ENCODE data around the gene SIRT1.
"Not testable (repeated sequence)": the region's sequence is repeated elsewhere in the genome, so short reads cannot be mapped to it uniquely, and the experiment has no call there.

SIRT1 gene

DNA sequence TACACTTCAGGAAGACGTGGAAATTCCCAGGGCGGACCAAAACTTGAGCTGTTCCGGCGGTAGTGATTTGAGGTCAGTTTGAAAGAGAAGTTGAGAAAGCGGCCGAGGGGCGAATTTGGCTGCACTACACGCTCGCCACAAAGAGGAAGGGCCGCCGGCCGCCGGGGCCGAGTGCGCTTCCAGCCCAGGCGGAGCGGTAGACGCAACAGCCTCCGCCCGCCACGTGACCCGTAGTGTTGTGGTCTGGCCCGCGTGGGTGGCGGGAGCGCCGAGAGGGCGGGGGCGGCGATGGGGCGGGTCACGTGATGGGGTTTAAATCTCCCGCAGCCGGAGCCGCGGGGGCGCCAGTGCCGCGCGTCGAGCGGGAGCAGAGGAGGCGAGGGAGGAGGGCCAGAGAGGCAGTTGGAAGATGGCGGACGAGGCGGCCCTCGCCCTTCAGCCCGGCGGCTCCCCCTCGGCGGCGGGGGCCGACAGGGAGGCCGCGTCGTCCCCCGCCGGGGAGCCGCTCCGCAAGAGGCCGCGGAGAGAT, at the start of gene SIRT1:
TSS of gene SIRT1 (plus strand) at position 344 of the 529 bp plus-strand sequence. CDS start at position 410, 66 bp downstream.
- DNase-seq = peak; percentile 70 to 98 (median 93)

- peak in 2 of 56 donors; percentile 6 to 15 for DNase-seq
Observed at GRCh38 chr10:67835541-67836394, 48.7 kb upstream of the SIRT1 start.

- DNase-seq = no peak
Observed at GRCh38 chr10:67836488-67836887, 48.0 kb upstream of the SIRT1 start.

DNA sequence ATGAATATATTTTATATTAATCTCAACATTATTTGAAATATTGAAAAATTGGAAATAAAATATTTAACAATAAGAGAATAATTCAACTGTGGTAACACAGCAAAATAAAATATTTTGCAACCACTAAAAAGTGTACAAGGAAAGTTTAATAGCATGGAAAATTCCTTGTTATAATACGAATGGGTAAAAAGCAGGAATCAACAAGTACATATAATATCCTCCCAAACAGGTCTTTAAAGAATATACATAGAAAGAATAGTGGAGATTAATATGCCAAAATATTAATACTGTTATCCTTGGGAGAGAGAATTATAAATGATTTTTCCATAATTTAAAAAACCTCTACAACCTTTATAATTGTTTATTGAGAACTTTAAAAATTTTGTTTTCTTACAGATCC, 47.5 kb upstream of the SIRT1 start:
- no peak for DNase-seq

- DNase-seq = peak in 13 of 56 donors; percentile 3 to 76 (median 30)
Observed at GRCh38 chr10:67837541-67838314, 46.7 kb upstream of the SIRT1 start, which contains the start of gene DNAJC12. TSS of gene DNAJC12 (minus strand) at chr10:67838188. CDS start at chr10:67838011, 177 bp downstream.

GRCh38 chr10:67839511-67839910, 44.9 kb upstream of the SIRT1 start:
- DNase-seq = not testable (repeated sequence)

GRCh38 chr10:67839951-67840350, 44.5 kb upstream of the SIRT1 start:
- no peak for DNase-seq

GRCh38 chr10:67841737-67842136, 42.7 kb upstream of the SIRT1 start:
- DNase-seq = no peak

DNA sequence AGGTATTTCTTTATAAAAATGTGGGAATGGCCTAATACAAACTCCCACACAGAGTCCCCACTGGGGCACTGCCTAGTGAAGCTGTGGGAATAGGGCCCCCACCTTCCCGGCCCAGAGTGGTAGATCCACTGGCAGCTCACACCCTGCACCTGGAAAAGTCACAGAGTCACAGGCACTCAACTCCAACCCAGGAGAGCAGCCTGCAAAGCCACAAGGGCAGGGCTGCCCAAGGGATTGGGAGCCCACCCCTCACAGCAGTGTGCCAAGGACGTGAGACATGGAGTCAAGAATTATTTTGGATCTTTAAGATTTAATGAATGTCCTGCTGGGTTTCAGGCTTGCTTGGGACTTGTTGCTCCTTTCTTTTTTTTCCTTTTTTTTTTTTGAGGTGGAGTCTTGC, 41.2 kb upstream of the SIRT1 start:
- no peak for DNase-seq

GRCh38 chr10:67849331-67850011, 35.0 kb upstream of the SIRT1 start:
- peak; percentile 61 to 98 (median 89) for DNase-seq

DNA sequence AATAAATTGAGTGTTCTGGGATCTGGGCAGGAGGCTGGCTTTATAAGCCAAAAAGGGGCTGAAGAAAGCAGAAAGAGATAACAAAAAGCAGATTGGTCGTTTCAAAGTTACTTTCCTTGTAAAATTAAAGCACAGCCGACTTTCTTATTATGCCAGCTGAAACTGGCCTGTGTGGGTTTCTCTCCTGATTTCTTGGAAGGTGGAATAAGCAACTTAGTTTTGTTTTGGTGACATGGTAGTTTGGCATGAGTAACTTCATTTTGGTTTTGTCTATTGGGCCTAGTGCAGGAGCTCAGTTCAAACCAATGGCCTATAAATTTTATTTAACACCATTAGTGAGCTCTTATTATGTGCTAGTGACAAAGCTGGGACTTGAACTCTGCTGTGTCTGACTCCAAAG, 33.3 kb upstream of the SIRT1 start:
- DNase-seq = no peak

DNA sequence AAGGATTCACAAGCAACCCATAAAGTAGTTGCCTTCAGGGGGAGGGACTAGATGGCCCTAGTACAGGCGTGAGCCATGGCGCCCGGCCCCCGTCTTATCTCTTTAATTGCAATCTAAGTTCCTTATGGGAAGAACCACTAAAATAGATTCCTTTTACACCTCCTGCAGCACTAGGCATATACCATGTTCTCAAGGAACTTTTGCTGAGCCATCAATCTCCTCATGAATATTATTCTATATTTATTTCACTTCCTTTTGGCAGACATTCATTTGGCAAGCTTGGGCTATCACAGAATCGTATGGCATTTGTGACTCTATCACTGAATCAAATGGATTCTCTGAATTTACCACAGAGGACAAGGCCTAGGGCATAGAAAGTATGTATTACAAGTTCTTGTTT, 31.7 kb upstream of the SIRT1 start:
- DNase-seq = no peak

DNA sequence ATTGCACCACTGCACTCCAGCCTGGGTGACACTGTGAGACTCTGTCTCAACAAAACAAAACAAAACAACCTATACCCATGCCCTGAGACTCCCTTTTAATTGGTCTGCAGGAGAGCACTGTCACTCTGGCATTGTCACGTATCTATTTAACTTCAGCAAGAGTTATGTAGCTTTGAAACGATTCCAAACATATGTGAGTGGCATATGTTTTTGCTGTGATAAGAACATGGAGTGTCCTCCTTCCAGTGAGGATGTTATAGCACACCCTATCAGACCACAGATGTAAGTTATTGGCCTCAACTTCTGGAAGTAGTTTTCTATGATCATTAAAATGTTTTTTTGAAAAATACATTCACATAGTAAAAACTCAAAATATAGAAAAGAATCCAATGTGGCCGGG, 30.9 kb upstream of the SIRT1 start:
- DNase-seq = no peak

DNA sequence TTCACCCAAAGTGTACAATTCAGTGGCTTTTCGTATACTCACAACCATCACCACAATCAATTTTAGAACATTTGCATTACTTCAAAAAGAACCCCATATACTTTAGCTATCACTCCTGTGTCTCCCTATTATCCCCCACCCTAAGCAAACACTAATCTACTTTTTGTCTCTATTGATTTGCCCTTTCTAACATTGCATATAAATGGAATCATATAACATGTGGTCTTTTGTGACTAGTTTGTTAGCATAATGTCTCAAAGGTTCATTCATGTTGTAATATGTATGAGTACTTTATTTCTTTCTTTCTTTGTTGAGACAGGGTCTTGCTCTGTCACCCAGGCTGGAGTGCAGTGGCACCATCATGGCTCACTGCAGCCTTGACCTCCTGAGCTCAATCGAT, 25.5 kb upstream of the SIRT1 start:
- no peak for DNase-seq

- no peak for DNase-seq
Observed at GRCh38 chr10:67861750-67862432, 22.6 kb upstream of the SIRT1 start.

GRCh38 chr10:67863094-67863493, 21.4 kb upstream of the SIRT1 start:
- DNase-seq = no peak

DNA sequence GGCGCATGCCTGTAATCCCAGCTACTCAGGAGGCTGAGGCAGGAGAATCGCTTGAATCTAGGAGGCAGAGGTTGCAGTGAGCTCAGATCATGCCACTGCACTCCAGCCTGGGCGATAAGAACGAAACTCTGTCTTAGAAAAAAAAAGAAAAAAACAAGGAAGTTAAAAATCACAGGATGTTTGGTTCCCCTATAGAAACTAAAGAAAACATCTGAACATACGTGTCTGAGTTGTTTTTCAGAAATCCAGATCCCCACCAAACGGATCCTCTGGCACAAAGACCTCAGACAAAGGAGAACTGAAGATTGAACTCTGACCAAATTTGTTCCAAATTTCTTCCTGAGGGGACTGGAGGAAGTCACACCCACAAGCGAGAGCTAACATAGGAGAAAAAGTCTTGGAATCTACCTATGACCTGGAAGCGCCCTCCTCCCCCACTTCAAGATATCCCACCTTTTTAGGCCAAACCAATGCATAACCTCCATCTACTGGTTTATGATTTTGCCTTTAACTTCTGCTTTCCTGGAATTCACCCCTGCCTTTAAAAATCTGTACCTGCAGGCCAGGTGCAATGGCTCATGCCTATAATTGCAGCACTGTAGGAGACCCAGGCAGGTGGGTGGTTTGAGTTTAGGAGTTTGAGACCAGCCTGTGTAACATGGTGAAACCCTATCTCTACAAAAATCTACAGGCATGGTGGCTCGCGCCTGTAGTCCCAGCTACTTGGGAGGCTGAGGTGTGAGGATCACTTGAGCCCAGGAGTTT, 19.7 kb upstream of the SIRT1 start:
- DNase-seq = no peak

GRCh38 chr10:67868132-67868531, 16.3 kb upstream of the SIRT1 start:
- DNase-seq = no peak

- no peak for DNase-seq
Observed at GRCh38 chr10:67869996-67870395, 14.5 kb upstream of the SIRT1 start.
